HG02973 (cell line): ENCODE results near the gene JMJD1C.
A peak's percentile ranks its signal among the peaks of the same experiment; 100 is the strongest.
"Not testable (repeated sequence)": the region's sequence is repeated elsewhere in the genome, so short reads cannot be mapped to it uniquely, and the experiment has no call there.

Experiments used
- ATAC-seq: cut with Tn5 transposase; IDR thresholded peaks from one replicate; pipeline ENCODE4 v1.9.1; 2021; ENCODE audit warnings: moderate library complexity; ENCODE audit not compliant: unreplicated experiment

Gene JMJD1C, protein sequence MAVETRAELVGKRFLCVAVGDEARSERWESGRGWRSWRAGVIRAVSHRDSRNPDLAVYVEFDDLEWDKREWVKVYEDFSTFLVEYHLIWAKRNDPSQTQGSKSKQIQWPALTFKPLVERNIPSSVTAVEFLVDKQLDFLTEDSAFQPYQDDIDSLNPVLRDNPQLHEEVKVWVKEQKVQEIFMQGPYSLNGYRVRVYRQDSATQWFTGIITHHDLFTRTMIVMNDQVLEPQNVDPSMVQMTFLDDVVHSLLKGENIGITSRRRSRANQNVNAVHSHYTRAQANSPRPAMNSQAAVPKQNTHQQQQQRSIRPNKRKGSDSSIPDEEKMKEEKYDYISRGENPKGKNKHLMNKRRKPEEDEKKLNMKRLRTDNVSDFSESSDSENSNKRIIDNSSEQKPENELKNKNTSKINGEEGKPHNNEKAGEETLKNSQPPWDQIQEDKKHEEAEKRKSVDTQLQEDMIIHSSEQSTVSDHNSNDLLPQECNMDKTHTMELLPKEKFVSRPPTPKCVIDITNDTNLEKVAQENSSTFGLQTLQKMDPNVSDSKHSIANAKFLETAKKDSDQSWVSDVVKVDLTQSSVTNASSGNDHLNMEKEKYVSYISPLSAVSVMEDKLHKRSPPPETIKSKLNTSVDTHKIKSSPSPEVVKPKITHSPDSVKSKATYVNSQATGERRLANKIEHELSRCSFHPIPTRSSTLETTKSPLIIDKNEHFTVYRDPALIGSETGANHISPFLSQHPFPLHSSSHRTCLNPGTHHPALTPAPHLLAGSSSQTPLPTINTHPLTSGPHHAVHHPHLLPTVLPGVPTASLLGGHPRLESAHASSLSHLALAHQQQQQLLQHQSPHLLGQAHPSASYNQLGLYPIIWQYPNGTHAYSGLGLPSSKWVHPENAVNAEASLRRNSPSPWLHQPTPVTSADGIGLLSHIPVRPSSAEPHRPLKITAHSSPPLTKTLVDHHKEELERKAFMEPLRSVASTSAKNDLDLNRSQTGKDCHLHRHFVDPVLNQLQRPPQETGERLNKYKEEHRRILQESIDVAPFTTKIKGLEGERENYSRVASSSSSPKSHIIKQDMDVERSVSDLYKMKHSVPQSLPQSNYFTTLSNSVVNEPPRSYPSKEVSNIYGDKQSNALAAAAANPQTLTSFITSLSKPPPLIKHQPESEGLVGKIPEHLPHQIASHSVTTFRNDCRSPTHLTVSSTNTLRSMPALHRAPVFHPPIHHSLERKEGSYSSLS (N-terminal part only)

DNA sequence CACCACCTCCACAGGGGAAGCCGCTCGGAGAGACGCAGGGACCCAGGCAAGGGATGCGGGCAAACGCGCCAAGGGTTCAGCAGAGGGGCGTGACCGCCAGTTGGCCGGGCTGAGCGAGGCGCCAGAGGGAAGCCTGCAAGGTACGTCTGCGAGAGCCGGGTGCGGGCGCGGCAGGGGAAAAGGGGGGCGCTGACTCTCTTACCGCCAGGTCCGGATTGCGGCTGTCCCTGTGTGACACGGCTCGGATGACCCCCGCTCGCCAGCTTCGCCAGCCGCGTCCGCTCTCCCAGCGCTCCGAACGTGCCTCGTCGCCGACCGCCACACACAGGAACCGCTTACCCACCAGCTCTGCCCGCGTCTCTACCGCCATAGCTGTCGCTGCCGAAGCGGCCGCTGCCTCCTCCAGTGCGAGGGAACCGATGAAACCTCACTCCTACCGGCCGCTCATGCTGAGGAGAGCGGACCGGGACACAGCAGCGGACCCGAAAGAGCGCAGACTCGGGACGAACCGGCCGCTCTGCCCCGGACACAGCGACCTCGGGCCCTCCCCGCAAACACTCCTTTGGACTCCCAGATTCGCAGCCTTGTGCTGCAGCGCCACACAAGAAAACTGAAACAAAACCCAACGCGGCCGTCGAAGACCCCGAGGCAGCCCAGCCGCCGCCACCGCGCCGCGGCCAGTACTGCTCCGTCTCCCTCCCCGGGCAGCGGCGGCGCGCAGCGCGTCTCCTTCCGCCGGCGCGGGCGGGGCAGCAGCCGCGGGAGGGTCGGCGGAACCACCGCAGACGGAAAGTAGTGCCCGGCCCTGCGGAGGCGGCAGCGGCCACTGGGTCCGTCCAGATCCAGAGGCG, at the start of gene JMJD1C:
JMJD1C (minus strand) TSS at position 685 of the 851 bp plus-strand sequence; CDS start at position 370, 315 bp downstream.
- peak; percentile 60 for ATAC-seq

DNA sequence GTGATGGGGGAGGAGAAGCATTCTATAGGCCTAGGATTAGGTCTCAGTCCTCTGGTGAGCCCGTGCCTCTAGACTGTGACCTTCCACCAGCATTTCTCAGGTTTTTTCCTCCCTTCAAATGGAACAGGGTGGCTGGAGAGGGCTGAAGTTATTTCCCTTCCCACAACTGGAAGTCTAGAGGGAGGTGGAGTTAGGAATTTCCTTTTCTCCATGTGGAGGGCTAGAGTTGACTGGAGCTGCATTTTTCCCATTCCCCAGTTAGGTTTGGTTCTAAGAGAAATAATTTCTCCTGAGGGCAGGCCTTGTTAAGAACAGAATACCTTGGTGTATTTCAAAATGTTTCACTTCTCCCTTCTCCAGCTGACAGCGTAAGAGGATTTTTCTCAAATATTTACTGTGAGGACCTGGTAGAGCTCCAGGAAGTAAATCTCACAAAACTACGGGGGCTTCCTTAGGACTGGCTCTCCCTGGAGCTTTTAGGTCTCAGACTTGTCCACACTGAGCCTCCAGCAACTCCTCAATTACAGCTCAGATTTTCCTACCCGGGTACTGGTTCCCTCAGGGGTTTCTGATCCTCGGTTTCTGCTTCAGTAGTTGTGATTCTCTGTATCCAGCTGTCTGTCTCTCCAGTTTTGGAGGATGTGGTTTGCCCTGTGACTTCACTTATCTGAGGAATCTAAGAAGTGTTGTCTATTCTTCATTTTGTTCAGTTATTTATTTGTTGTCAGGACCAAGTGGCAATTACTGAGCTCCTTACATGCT, 49.4 kb upstream of the JMJD1C start:
- no peak for ATAC-seq

DNA sequence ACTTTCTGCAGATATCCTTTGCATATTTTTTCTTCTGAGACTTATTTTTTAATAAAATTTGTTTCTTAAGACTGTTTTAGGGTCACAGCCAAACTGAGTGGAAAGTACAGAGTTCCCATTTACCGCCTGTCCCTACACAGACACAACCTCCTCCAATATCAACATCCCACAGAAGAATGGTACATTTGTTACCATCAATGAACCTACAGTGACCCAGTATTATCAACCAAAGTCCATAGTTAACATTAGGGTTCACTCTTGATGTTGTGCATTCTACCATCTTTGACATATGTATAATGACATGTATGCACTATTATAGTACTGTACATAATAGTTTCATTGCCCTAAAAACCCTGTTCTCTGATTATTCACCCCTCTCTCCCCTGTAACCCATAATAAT, 40.8 kb upstream of the JMJD1C start:
- ATAC-seq = no peak

DNA sequence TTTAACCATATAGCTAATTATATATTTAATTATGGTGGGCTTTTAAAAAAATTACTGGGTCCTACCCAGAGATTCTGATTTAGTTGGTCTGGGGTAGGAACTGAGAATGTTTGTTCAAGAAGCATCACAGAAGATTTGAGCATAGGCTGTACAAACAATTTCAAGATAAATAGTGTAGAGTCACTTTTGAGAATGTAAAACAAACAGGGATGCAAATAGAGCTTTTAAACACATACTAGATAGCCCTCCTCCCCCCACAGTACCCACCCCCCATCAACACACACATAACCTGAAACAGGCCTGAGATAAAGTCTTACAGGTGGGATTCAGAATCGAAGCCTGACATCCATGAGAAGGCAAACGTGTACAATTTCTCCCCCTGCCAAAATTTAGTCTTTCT, 39.8 kb upstream of the JMJD1C start:
- no peak for ATAC-seq

DNA sequence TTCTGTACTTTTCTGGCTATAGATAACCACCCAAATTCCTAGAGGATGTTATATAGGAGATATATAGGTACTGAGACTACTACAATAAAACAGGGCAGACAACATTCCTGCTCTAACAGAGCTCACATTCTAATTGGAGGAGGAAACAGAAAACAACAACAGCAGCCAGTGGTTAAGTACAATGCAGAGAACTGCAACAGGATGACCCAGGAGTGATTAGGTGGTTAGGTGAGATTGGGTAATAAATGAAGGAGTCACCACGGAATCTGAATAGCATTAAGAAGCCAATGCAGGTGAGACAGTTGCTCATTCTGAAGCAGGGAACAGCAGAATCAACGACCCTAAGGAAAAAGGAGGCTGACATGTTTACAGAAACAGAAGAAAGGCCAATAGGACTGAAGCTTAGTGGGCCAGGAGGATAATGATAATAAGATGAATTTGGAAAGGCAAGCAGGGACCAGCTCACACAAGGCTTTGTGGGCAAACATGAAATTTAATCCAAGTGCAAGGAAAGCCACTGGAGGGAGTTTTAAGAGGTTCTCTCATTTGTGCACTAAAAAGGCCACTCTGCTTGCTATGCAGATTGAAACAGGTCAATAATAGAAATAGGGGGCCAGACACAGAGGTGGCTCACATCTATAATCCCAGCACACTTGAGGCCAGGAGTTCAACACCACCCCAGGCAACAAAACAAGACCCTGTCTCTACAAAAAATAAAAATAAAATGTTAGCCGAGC, 38.5 kb upstream of the JMJD1C start:
- no peak for ATAC-seq

DNA sequence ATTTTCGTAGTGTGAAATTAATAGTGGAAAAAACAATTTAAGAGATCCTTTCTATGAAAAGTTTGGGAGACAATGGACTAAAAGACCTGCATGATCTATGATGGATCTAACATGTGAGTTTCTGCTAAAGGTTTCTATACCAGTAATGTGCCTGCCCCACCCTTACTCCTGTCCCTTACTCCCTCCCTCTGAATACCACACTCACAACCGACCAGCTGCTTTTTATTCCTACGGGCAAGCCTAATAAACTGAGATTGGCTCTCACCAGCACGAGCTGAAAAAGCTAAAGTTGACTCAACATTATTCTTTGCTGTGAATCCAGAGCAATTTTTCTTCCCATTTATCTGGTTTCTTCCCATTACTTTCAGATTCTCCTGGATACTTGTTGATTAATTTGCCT, 37.6 kb upstream of the JMJD1C start:
- ATAC-seq = no peak

DNA sequence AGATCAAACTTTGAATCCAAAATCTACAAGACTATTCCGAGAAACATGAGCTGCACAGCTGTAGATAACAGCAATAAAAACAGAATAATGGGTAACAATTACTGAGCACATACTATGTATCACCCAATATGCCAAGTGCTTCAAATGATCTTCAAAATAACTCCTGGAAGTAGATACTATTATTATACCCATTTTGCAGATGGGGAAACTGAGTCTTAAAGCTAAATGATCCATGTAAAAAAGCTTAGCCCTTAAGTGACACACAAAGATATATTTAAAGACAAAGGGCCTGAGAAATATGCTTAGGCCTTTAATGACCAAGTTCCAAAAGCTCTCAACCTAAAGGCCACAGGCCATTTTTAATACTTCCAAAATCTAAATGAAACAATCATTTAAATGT, 37.1 kb upstream of the JMJD1C start:
- ATAC-seq = no peak

DNA sequence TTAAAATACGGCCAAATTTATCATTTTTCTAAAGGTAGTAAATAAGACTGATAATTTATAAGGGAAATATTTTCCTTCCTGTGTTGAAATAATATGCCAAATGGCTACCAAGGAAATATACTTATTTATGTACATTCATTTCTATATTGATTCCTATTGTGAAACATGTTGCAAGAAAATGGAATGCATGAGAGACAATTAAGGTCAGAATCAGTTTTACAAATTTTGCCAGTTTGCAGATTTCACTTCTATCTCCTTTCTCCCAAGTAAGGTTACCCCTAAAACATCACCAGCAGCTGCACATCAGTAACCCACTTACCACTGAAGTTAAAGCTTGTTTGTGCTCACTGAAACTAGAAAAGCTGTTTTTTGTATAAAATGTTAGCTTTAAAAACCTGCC, 36.2 kb upstream of the JMJD1C start:
- no peak for ATAC-seq

DNA sequence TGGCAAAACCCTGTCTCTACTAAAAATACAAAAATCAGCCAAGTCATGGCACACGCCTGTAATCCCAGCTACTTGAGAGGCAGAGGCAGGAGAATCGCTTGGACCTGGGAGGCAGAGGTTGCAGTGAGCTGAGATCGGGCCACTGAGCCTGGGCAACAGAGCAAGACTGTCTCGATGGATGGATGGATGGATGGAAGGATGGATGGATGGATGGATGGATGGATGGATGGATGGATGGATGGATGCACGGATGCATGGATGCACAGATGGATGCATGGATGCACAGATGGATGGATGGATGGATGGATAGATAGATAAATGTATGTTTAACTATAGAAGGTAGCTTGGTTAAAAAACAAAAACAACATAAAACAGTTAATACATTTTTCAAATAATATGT, 34.8 kb upstream of the JMJD1C start:
- ATAC-seq = not testable (repeated sequence)

DNA sequence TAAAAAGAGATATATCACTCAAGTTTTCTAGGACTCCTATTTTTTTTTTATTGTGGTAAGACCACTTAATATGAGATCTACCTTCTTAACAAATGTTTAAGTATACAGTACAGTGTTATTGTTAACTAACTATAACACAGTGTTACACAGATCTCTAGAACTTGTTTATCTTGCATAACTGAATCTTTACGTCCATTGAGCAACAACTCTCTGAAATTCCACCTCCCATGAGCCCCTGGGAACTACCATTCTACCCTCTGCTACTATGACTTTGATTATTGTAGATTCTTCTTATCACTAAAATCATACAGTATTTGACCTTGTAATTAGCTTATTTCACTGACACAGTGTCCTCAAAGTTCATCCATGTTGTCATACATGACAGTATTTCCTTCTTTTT, 32.9 kb upstream of the JMJD1C start:
- ATAC-seq = no peak

DNA sequence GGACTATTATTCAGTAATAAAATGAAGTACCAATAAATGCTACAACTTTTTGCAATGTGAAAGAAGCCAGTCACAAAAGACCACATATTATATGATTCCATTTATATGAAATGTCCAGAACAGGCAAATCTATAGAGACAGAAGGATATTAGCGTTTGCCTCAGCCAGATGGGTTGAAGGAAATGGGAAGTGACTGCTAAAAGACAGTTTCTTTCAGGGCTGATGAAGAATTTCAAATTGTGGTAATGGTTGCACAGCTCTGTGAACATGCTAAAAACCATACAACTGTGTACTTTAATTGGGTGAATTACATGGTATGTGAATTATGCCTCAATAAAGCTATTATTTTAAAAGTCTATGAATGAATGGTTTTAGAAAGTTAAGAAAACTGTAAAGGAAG, 31.5 kb upstream of the JMJD1C start:
- ATAC-seq = no peak

DNA sequence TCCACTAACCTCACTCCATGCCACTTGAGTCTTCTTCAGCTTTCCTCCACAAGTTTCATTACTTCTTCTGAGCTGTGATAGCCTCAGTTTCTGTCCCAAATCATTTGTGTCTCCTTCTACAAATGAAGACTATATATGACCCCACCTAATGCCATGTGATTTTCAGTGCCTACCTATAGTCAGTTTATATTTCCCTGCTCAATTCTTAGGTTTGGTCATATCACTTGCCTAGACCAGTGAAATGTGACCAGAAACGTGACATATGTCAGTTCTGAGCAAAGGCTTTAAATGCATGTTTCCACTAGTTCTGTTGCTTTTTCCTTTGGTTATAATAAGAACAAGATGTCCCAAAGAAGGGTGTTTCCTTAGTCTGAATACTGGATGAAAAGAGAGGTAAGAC, 30.8 kb upstream of the JMJD1C start:
- ATAC-seq = no peak

DNA sequence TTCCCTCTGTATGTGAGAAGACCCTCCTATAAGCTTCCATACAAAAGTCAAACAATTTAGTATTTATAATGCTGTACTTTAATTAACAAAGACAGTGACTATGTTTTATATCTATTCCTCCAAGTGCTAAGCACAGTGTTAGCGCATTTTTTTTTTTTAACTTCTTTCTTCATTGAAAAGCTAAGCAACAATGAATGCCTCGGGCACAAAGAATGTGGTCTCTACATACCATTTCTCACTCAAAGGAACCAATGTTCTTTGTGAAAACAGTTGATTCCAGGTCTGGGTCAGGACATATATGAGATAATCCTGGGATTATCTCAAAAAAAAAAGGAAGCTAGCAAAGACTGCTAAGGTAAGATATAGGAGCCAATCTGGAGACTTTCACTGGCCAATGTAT, 29.2 kb upstream of the JMJD1C start:
- ATAC-seq = no peak

DNA sequence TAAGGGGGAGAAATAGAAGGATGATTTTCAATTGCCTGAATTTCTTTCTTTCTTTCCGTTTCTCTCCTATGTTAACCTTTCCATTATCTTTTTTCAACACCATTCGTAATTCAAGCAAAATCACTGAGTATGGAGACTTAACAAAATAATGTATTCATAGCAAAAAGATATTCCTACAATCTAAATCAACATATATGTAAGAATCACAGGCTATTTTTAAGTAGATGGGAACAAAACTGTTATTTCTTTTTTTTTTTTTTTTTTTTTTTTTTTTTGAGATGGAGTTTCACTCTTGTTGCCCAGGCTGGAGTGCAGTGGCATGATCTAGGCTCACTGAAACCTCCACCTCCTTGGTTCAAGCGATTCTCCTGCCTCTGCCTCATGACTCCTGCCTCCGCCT, 27.2 kb upstream of the JMJD1C start:
- ATAC-seq = no peak

DNA sequence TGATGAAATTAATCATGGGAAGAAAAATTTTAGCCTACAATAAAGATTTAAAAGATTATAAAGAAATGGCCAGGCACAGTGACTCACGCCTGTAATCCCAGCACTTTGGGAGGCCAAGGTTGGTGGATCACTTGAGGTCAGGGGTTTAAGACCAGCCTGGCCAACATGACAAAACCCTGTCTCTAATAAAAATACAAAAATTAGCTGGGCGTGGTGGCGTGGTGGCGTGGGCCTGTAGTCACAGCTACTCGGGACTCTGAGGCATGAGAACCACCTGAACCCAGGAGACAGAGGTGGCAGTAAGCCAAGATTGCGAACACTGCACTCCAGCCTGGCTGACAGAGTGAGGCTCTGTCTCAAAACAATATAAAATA, 26.5 kb upstream of the JMJD1C start:
- ATAC-seq = not testable (repeated sequence)

DNA sequence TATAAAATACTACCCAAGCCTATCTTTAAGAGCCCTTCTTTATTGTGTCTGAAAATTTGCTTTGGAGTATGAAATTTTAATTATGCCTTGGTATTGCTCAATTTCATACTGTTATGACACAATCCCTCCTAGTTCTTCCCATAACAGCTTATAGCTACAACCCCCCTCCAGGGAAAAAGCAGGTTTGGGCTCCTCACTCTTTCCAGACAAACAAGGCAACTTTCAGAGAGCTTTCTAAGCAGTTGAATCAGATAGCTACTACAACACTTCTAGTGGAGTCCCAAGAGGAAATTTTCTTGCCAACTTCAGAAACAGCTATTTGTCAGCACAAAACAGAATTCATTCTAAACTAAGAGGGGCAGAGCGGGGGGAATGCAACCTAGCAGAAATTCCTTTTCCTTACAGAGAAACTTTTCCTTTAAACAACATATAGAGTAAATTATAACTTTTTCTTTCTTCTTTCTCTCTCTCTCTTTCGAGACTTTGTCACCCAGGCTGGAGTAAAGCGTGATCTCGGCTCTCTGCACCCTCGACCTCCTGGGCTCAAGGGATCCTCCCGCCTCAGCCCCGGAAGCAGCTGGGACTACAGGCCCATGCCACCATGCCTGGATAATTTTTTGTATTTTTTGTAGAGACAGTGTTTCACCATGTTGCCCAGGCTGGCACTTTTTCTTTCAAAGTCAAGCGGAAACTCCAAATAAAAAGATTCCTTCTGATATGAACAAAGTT, 26.0 kb upstream of the JMJD1C start:
- no peak for ATAC-seq

DNA sequence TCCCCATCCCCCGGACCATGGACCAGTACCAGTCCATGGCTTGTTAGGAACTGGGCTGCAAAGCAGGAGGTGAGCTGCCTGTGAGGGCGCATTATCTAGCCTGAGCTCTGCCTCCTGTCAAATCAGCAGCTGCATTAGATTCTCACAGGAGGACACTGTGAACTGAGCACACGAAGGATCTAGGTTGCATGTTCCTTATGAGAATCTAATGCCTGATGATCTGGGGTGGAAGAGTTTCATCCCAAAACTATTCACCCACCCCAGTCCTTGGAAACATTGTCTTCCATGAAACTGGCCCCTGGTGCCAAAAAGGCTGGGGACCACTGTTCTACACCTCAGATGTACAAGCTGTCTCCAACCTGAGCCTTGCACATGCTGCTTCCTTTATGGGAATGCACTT, 24.1 kb upstream of the JMJD1C start:
- no peak for ATAC-seq

DNA sequence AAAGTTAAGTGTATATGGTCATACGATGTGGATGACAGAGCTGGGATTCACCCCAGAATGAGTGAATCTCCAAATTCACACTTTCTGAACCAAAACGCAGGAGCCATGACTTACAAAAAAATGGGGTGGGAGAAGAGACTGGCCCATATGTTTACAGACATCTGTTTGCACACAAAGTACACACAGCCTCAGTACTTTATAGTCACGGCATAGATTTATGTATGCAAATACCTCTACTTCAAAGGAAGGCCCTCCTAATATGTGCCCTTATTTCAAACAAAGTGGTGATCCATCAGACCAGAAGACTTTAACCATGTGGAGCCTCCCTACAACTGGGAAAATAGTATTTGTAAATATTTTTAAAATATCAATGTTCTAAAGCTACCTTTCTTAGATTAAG, 22.2 kb upstream of the JMJD1C start:
- ATAC-seq = no peak
